Measurements from ENCODE around the gene EXOC6B.

Gene EXOC6B

DNA sequence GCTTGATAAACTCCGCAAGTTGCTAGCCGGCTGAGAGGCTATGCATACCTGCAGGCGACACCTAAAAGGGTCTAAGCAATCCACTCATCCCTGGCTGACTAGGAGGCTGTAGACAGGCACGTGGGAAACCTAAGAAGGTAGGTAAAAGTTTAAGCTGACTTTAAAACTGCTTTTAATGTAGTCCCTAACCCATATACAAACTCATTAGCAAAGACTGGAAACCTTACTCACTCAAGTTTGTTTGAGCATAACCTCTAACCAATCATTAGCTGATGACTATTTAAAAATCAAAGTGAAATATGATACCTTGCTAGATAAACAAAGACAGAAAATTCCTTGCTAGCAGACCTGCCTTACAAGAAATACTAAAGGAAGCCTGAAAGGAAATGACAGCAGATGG is 106.4 kb downstream of the EXOC6B start:
- no peak overlapping the region for H3K4ac ChIP-seq (ENCODE audit: low read depth, low read length)
- peak; percentile 92 for DNase-seq

GRCh38 chr2:72718876-72719275 is 107.0 kb downstream of the EXOC6B start:
- H3K23ac ChIP-seq (ENCODE audit: low read length): no peak overlapping the region
- H3K79me2 ChIP-seq (ENCODE audit: control insufficient read depth, insufficient read depth, low read length): no peaks in the 10 kb centered on the region
- H3K56ac ChIP-seq (ENCODE audit: low read length): no peak overlapping the region
- H2BK120ac ChIP-seq (ENCODE audit: low read depth, low read length): no peak overlapping the region
- H3K4me1 ChIP-seq (ENCODE audit: control insufficient read depth, low read depth, low read length): peaks cover 2% of the 10 kb centered on the region
- no peaks in the 10 kb centered on the region for H3K27me3 ChIP-seq (ENCODE audit: insufficient read depth, low read length, poor library complexity)
- no peak overlapping the region for H2BK5ac ChIP-seq (ENCODE audit: low read length)
- no peak overlapping the region for H3K4ac ChIP-seq (ENCODE audit: low read depth, low read length)
- peak overlapping the region; percentile 19 for H3K27ac ChIP-seq (ENCODE audit: low read depth, low read length)
- no peak overlapping the region for H2BK15ac ChIP-seq (replicated peaks; ENCODE audit: low read depth)
- H3K18ac ChIP-seq (ENCODE audit: low read length): no peak overlapping the region
- H2AK5ac ChIP-seq (ENCODE audit: low read length): no peak overlapping the region
- DNase-seq: peak; percentile 74
- no peak overlapping the region for H4K8ac ChIP-seq (ENCODE audit: low read depth, low read length)
- no peaks in the 10 kb centered on the region for H3K36me3 ChIP-seq (ENCODE audit: control insufficient read depth, insufficient read depth, low read length)
- no peak overlapping the region for H4K5ac ChIP-seq (ENCODE audit: low read length)
- no peak overlapping the region for H3K4me2 ChIP-seq (ENCODE audit: low read length)
- H3K79me1 ChIP-seq (ENCODE audit: low read length): peaks cover 2% of the 10 kb centered on the region
- no peak overlapping the region for H3K9ac ChIP-seq (ENCODE audit: low read length)
- no peak overlapping the region for H3K4me3 ChIP-seq (ENCODE audit: low read length)

More for the DNA sequence above, 106.4 kb downstream of the EXOC6B start:
- H3K4me2 ChIP-seq (ENCODE audit: low read length): no peak overlapping the region
- H3K4me1 ChIP-seq (ENCODE audit: control insufficient read depth, low read depth, low read length): peaks cover 2% of the 10 kb centered on the region
- no peak overlapping the region for H4K8ac ChIP-seq (ENCODE audit: low read depth, low read length)
- peak overlapping the region; percentile 19 for H3K27ac ChIP-seq (ENCODE audit: low read depth, low read length)
- H2BK15ac ChIP-seq (replicated peaks; ENCODE audit: low read depth): no peak overlapping the region
- H3K27me3 ChIP-seq (ENCODE audit: insufficient read depth, low read length, poor library complexity): no peaks in the 10 kb centered on the region
- H3K56ac ChIP-seq (ENCODE audit: low read length): peak overlapping the region; percentile 6
- H2BK5ac ChIP-seq (ENCODE audit: low read length): no peak overlapping the region
- no peak overlapping the region for H3K9ac ChIP-seq (ENCODE audit: low read length)
- no CpG with 5 or more reads among the region's 4 CpGs for WGBS (ENCODE audit: extremely low coverage, insufficient coverage, low lambda C conversion rate)
- H3K4me3 ChIP-seq (ENCODE audit: low read length): no peak overlapping the region
- peaks cover 2% of the 10 kb centered on the region for H3K79me1 ChIP-seq (ENCODE audit: low read length)
- no peaks in the 10 kb centered on the region for H3K79me2 ChIP-seq (ENCODE audit: control insufficient read depth, insufficient read depth, low read length)
- H3K23ac ChIP-seq (ENCODE audit: low read length): no peak overlapping the region
- H3K36me3 ChIP-seq (ENCODE audit: control insufficient read depth, insufficient read depth, low read length): no peaks in the 10 kb centered on the region
- no peak overlapping the region for H3K18ac ChIP-seq (ENCODE audit: low read length)
- H4K5ac ChIP-seq (ENCODE audit: low read length): no peak overlapping the region
- H2AK5ac ChIP-seq (ENCODE audit: low read length): no peak overlapping the region
- no peak overlapping the region for H2BK120ac ChIP-seq (ENCODE audit: low read depth, low read length)

DNA sequence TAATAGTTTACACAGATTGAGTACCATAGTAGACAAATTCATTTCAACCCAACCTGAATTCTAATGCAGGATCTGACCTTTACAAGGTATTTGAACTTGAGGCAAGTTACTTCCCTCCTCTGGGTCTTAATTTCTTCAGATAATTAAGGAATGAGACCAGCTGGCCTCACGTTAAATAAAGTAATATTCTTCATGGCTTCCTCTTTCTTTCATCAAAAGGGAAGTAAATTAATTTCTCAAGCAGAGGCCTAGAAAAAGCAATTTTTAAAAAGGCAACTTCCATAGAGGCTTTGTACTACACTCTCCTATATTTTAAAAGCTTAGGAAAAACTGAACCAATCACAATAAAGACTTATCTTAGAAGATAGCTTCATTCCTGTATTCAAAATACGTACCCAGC is 109.2 kb downstream of the EXOC6B start:
- H3K36me3 ChIP-seq (ENCODE audit: control insufficient read depth, insufficient read depth, low read length): no peaks in the 10 kb centered on the region
- no peak overlapping the region for H2BK120ac ChIP-seq (ENCODE audit: low read depth, low read length)
- no peak overlapping the region for H4K8ac ChIP-seq (ENCODE audit: low read depth, low read length)
- no peak overlapping the region for H3K4ac ChIP-seq (ENCODE audit: low read depth, low read length)
- H3K79me2 ChIP-seq (ENCODE audit: control insufficient read depth, insufficient read depth, low read length): no peaks in the 10 kb centered on the region
- H3K79me1 ChIP-seq (ENCODE audit: low read length): peaks cover 2% of the 10 kb centered on the region
- H3K27me3 ChIP-seq (ENCODE audit: insufficient read depth, low read length, poor library complexity): no peaks in the 10 kb centered on the region
- no peak overlapping the region for H2BK5ac ChIP-seq (ENCODE audit: low read length)
- no peak overlapping the region for H3K23ac ChIP-seq (ENCODE audit: low read length)
- peaks cover 2% of the 10 kb centered on the region for H3K4me1 ChIP-seq (ENCODE audit: control insufficient read depth, low read depth, low read length)
- H3K4me2 ChIP-seq (ENCODE audit: low read length): no peak overlapping the region
- H2AK5ac ChIP-seq (ENCODE audit: low read length): no peak overlapping the region
- H3K18ac ChIP-seq (ENCODE audit: low read length): no peak overlapping the region
- DNase-seq: no peak
- no CpG with 5 or more reads among the region's 2 CpGs for WGBS (ENCODE audit: extremely low coverage, insufficient coverage, low lambda C conversion rate)
- no peak overlapping the region for H2BK15ac ChIP-seq (replicated peaks; ENCODE audit: low read depth)
- H4K5ac ChIP-seq (ENCODE audit: low read length): no peak overlapping the region
- no peak overlapping the region for H3K9ac ChIP-seq (ENCODE audit: low read length)
- no peak overlapping the region for H3K27ac ChIP-seq (ENCODE audit: low read depth, low read length)
- no peak overlapping the region for H3K4me3 ChIP-seq (ENCODE audit: low read length)
- no peak overlapping the region for H3K56ac ChIP-seq (ENCODE audit: low read length)

DNA sequence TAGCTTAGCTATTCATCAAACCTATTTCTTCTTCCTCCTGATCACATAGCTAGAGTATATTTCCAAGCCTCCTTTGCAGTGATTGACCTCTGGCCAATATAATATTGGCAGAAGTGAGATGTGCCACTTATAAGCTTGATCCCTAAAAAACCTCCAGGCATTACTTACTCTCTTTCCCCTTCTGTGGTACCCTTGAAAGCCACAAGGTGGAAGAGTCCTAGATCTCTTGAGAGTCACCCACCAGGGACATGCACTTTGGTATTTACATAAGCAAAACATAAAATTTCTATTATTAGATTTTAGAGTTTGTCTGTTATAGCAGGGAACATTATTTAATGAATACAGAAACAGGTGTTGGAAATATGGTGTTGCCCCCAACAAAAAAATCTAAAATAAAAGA is 112.0 kb downstream of the EXOC6B start:
- Histone ChIP-seq H3K23ac (ENCODE audit: low read length) (no peak overlapping the region), H3K79me2 (ENCODE audit: control insufficient read depth, insufficient read depth, low read length) (no peaks in the 10 kb centered on the region), H3K79me1 (ENCODE audit: low read length) (peaks cover 2% of the 10 kb centered on the region), H3K18ac (ENCODE audit: low read length) (no peak overlapping the region), H2BK5ac (ENCODE audit: low read length) (no peak overlapping the region), H2BK120ac (ENCODE audit: low read depth, low read length) (no peak overlapping the region), H3K4me2 (ENCODE audit: low read length) (no peak overlapping the region), H3K36me3 (ENCODE audit: control insufficient read depth, insufficient read depth, low read length) (no peaks in the 10 kb centered on the region), H3K9ac (ENCODE audit: low read length) (no peak overlapping the region), H3K4me1 (ENCODE audit: control insufficient read depth, low read depth, low read length) (peaks cover 2% of the 10 kb centered on the region), H3K4me3 (ENCODE audit: low read length) (no peak overlapping the region), H4K5ac (ENCODE audit: low read length) (no peak overlapping the region), H2AK5ac (ENCODE audit: low read length) (no peak overlapping the region), H3K27me3 (ENCODE audit: insufficient read depth, low read length, poor library complexity) (no peaks in the 10 kb centered on the region), H3K56ac (ENCODE audit: low read length) (no peak overlapping the region), H3K27ac (ENCODE audit: low read depth, low read length) (no peak overlapping the region), H3K4ac (ENCODE audit: low read depth, low read length) (no peak overlapping the region), H4K8ac (ENCODE audit: low read depth, low read length) (no peak overlapping the region), H2BK15ac (replicated peaks; ENCODE audit: low read depth) (no peak overlapping the region)
- peak; percentile 59 for DNase-seq

DNA sequence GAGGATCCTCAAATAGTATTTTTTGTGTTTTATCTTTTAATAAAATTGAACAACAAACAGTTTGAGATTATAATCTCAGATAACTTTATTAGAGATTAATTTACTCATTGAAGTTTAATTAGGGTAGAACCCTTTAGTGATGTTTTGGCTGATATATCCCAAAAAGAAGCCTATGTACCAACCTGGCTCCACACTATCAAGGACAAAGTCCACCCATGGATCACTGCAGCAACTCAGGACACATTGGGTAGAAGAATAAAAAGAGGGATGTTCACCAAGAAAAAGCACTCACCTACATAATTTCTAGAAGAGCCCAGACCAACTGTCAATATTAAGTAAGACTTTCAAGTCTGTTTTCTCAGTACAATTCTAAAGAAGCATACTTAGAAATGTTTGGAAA is 112.9 kb downstream of the EXOC6B start:
- no peaks in the 10 kb centered on the region for H3K27me3 ChIP-seq (ENCODE audit: insufficient read depth, low read length, poor library complexity)
- H3K4me3 ChIP-seq (ENCODE audit: low read length): no peak overlapping the region
- H2AK5ac ChIP-seq (ENCODE audit: low read length): no peak overlapping the region
- no peak overlapping the region for H3K56ac ChIP-seq (ENCODE audit: low read length)
- no peak overlapping the region for H2BK15ac ChIP-seq (replicated peaks; ENCODE audit: low read depth)
- no peaks in the 10 kb centered on the region for H3K36me3 ChIP-seq (ENCODE audit: control insufficient read depth, insufficient read depth, low read length)
- no peak overlapping the region for H2BK5ac ChIP-seq (ENCODE audit: low read length)
- H3K4ac ChIP-seq (ENCODE audit: low read depth, low read length): no peak overlapping the region
- peaks cover under 1% of the 10 kb centered on the region for H3K4me1 ChIP-seq (ENCODE audit: control insufficient read depth, low read depth, low read length)
- H3K79me1 ChIP-seq (ENCODE audit: low read length): peaks cover under 1% of the 10 kb centered on the region
- H3K79me2 ChIP-seq (ENCODE audit: control insufficient read depth, insufficient read depth, low read length): no peaks in the 10 kb centered on the region
- H3K27ac ChIP-seq (ENCODE audit: low read depth, low read length): no peak overlapping the region
- no peak overlapping the region for H3K23ac ChIP-seq (ENCODE audit: low read length)
- H3K9ac ChIP-seq (ENCODE audit: low read length): no peak overlapping the region
- no peak for DNase-seq
- H2BK120ac ChIP-seq (ENCODE audit: low read depth, low read length): no peak overlapping the region
- H4K8ac ChIP-seq (ENCODE audit: low read depth, low read length): no peak overlapping the region
- no peak overlapping the region for H3K18ac ChIP-seq (ENCODE audit: low read length)
- no peak overlapping the region for H3K4me2 ChIP-seq (ENCODE audit: low read length)
- no peak overlapping the region for H4K5ac ChIP-seq (ENCODE audit: low read length)

GRCh38 chr2:72712304-72712703 is 113.5 kb downstream of the EXOC6B start:
- H3K4me1 ChIP-seq (ENCODE audit: control insufficient read depth, low read depth, low read length): no peaks in the 10 kb centered on the region
- H3K79me1 ChIP-seq (ENCODE audit: low read length): no peaks in the 10 kb centered on the region
- H3K36me3 ChIP-seq (ENCODE audit: control insufficient read depth, insufficient read depth, low read length): no peaks in the 10 kb centered on the region
- H3K4me2 ChIP-seq (ENCODE audit: low read length): no peak overlapping the region
- H3K23ac ChIP-seq (ENCODE audit: low read length): no peak overlapping the region
- H2BK15ac ChIP-seq (replicated peaks; ENCODE audit: low read depth): no peak overlapping the region
- H3K27ac ChIP-seq (ENCODE audit: low read depth, low read length): no peak overlapping the region
- no peak overlapping the region for H3K18ac ChIP-seq (ENCODE audit: low read length)
- H2BK120ac ChIP-seq (ENCODE audit: low read depth, low read length): no peak overlapping the region
- no peak overlapping the region for H3K9ac ChIP-seq (ENCODE audit: low read length)
- H3K79me2 ChIP-seq (ENCODE audit: control insufficient read depth, insufficient read depth, low read length): no peaks in the 10 kb centered on the region
- H4K5ac ChIP-seq (ENCODE audit: low read length): no peak overlapping the region
- no peak overlapping the region for H3K4me3 ChIP-seq (ENCODE audit: low read length)
- H4K8ac ChIP-seq (ENCODE audit: low read depth, low read length): no peak overlapping the region
- H3K27me3 ChIP-seq (ENCODE audit: insufficient read depth, low read length, poor library complexity): no peaks in the 10 kb centered on the region
- no peak for DNase-seq
- no peak overlapping the region for H3K56ac ChIP-seq (ENCODE audit: low read length)
- no peak overlapping the region for H2BK5ac ChIP-seq (ENCODE audit: low read length)
- H3K4ac ChIP-seq (ENCODE audit: low read depth, low read length): no peak overlapping the region
- H2AK5ac ChIP-seq (ENCODE audit: low read length): no peak overlapping the region
